K562 (cell line): ENCODE results near the gene TUBB4B. TPM values are rescaled to one million over a fixed set of nuclear protein-coding genes. Genes with fewer than 3 reads are reported as not detected.

Source experiments
- ASH1L ChIP-seq: fragments of 450-650 bp; IDR thresholded peaks from 2 replicates; pipeline ENCODE4 v1.6.1; 2018; ENCODE audit warnings: borderline replicate concordance, mild to moderate bottlenecking, low read depth; ENCODE audit not compliant: partially characterized antibody
- EHMT2 ChIP-seq: fragments of 450-650 bp; IDR thresholded peaks from 2 replicates; pipeline ENCODE4 v1.6.1; 2018; ENCODE audit warnings: antibody characterized with exemption
- FOXA1 ChIP-seq: fragments of 450-650 bp; IDR thresholded peaks from 2 replicates; pipeline ENCODE4 v1.6.1; 2016; ENCODE audit warnings: mild to moderate bottlenecking, borderline replicate concordance
- GTF2A2 ChIP-seq: IDR thresholded peaks from 2 replicates; pipeline ENCODE4 v1.6.1; 2016; ENCODE audit warnings: mild to moderate bottlenecking, missing genetic modification characterization, missing compliant biosample characterization
- HMGN3 ChIP-seq: IDR thresholded peaks from 2 replicates; pipeline ENCODE4 v1.6.1; 2011; ENCODE audit warnings: borderline replicate concordance, low read depth, mild to moderate bottlenecking, mixed read lengths, low read length; ENCODE audit not compliant: insufficient read length; ENCODE audit errors: extremely low read depth
- NFE2 ChIP-seq: IDR thresholded peaks from 2 replicates; pipeline ENCODE4 v1.6.1; 2014; ENCODE audit warnings: antibody characterized with exemption, low read depth
- NR3C1 ChIP-seq: sonication (generic); formaldehyde crosslinking; IDR thresholded peaks from 2 replicates; pipeline ENCODE4 v1.8.1; 2022; ENCODE audit warnings: missing genetic modification reagents
- RBFOX2 ChIP-seq: fragments of 200-400 bp; formaldehyde crosslinking; IDR thresholded peaks from 2 replicates; pipeline ENCODE4 v1.6.1; 2017; ENCODE audit warnings: low read depth, mild to moderate bottlenecking, low read length, moderate library complexity
- ZNF253 ChIP-seq: fragments of 250-450 bp; sonication (Bioruptor Pico); conservative IDR thresholded peaks from 2 replicates; pipeline ENCODE4 v1.6.1; 2021; ENCODE audit warnings: mild to moderate bottlenecking
- polyA plus RNA-seq, 8 experiments: library from polyadenylated mRNA; depleted of rRNA in 4 of 8; stranded (reverse) in 5 of 8; unstranded in 3 of 8; fragments of >200 nt; fragmentation: Nextera tagmentation in 2 of 8; fragmentation: Illumina TruSeq in 1 of 8; extraction: Ambion mirVana in 2 of 8; extraction: Trizol in 1 of 8; gene quantifications; 2 replicates each; pipeline versions ENCODE4 v1.2.1 to v1.2.3, GENCODE V29; 2011 to 2014; ENCODE audit warnings: inconsistent platforms in 1 of 8, missing spikeins in 1 of 8
- total RNA-seq, 7 experiments: library from RNA; depleted of rRNA in 6 of 7; stranded (reverse); fragments of >200 nt in 6 of 7; fragmentation: Illumina TruSeq in 2 of 7; extraction: Trizol in 2 of 7; gene quantifications; 2 replicates each; pipeline versions ENCODE4 v1.2.1 to v1.2.3, GENCODE V29; 2011 to 2021; ENCODE audit warnings: low replicate concordance in 1 of 7
- TF ChIP-seq, protein P1 (sequence below): sonication (generic); formaldehyde crosslinking; IDR thresholded peaks from 2 replicates; pipeline ENCODE4 v1.8.0; 2023; ENCODE audit warnings: mild to moderate bottlenecking, missing genetic modification reagents
- TF ChIP-seq, protein P2 (sequence below): sonication (generic); formaldehyde crosslinking; IDR thresholded peaks from 2 replicates; pipeline ENCODE4 v1.8.0; 2022; ENCODE audit warnings: mild to moderate bottlenecking, missing genetic modification reagents
- TF ChIP-seq, protein P3 (sequence below): sonication (generic); formaldehyde crosslinking; IDR thresholded peaks from 2 replicates; pipeline ENCODE4 v1.8.0; 2023; ENCODE audit warnings: missing genetic modification reagents, mild to moderate bottlenecking, borderline replicate concordance

TUBB4B gene
- total and polyA plus RNA-seq, 9 of the 15 experiments (the other 6 are each of a cell fraction or from before 2014, with no cell fraction given): 24.1 to 443 (median 268) TPM

DNA sequence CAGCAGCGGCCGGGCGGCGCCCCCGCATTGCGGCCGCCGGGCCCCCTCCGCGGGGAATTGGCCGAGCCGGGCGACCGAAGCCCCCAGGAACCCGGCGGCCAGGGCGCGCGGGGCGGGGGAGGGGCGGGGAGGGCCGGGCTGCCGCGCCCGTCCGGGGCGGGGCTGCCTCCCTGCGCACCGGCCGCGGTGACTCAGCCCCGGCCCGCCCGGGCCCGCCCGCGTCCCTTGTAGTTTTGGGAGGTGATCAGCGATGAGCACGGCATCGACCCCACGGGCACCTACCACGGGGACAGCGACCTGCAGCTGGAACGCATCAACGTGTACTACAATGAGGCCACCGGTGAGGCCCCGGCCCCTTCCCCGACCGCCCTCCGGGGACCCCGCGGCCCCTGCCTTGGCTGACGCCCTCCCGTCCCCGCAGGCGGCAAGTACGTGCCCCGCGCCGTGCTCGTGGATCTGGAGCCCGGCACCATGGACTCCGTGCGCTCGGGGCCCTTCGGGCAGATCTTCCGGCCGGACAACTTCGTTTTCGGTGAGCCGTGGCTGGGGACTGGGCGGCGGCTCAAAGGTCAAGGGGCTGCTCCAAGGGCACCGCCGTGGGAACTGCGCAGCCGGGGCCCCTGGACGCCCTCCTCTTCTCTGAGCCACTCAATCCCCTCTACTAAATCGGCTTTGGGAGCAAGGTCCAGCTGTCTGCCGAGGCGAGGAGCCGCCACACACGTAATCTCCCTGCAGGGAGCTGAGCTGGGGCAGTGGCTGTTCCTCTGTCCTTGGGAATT is 592 bp downstream of the TUBB4B start (continued):
- TF ChIP-seq, protein P1, sequence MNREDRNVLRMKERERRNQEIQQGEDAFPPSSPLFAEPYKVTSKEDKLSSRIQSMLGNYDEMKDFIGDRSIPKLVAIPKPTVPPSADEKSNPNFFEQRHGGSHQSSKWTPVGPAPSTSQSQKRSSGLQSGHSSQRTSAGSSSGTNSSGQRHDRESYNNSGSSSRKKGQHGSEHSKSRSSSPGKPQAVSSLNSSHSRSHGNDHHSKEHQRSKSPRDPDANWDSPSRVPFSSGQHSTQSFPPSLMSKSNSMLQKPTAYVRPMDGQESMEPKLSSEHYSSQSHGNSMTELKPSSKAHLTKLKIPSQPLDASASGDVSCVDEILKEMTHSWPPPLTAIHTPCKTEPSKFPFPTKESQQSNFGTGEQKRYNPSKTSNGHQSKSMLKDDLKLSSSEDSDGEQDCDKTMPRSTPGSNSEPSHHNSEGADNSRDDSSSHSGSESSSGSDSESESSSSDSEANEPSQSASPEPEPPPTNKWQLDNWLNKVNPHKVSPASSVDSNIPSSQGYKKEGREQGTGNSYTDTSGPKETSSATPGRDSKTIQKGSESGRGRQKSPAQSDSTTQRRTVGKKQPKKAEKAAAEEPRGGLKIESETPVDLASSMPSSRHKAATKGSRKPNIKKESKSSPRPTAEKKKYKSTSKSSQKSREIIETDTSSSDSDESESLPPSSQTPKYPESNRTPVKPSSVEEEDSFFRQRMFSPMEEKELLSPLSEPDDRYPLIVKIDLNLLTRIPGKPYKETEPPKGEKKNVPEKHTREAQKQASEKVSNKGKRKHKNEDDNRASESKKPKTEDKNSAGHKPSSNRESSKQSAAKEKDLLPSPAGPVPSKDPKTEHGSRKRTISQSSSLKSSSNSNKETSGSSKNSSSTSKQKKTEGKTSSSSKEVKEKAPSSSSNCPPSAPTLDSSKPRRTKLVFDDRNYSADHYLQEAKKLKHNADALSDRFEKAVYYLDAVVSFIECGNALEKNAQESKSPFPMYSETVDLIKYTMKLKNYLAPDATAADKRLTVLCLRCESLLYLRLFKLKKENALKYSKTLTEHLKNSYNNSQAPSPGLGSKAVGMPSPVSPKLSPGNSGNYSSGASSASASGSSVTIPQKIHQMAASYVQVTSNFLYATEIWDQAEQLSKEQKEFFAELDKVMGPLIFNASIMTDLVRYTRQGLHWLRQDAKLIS (CRISPR knock-in tag): peak; percentile 68; the same call in 1 of the 2 replicates
- TF ChIP-seq NR3C1 (CRISPR knock-in tag): 0 out of 2 replicates have a peak, but pooled peaks have one; percentile 61
- peak; percentile 80 for TF ChIP-seq GTF2A2 (tag)
- no peak for TF ChIP-seq EHMT2
- TF ChIP-seq NFE2: peak; percentile 20; the same call in 1 of the 2 replicates
- TF ChIP-seq ZNF253: no peak
- TF ChIP-seq, protein P2, sequence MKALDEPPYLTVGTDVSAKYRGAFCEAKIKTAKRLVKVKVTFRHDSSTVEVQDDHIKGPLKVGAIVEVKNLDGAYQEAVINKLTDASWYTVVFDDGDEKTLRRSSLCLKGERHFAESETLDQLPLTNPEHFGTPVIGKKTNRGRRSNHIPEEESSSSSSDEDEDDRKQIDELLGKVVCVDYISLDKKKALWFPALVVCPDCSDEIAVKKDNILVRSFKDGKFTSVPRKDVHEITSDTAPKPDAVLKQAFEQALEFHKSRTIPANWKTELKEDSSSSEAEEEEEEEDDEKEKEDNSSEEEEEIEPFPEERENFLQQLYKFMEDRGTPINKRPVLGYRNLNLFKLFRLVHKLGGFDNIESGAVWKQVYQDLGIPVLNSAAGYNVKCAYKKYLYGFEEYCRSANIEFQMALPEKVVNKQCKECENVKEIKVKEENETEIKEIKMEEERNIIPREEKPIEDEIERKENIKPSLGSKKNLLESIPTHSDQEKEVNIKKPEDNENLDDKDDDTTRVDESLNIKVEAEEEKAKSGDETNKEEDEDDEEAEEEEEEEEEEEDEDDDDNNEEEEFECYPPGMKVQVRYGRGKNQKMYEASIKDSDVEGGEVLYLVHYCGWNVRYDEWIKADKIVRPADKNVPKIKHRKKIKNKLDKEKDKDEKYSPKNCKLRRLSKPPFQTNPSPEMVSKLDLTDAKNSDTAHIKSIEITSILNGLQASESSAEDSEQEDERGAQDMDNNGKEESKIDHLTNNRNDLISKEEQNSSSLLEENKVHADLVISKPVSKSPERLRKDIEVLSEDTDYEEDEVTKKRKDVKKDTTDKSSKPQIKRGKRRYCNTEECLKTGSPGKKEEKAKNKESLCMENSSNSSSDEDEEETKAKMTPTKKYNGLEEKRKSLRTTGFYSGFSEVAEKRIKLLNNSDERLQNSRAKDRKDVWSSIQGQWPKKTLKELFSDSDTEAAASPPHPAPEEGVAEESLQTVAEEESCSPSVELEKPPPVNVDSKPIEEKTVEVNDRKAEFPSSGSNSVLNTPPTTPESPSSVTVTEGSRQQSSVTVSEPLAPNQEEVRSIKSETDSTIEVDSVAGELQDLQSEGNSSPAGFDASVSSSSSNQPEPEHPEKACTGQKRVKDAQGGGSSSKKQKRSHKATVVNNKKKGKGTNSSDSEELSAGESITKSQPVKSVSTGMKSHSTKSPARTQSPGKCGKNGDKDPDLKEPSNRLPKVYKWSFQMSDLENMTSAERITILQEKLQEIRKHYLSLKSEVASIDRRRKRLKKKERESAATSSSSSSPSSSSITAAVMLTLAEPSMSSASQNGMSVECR (CRISPR knock-in tag): peak; percentile 56; the same call in 1 of the 2 replicates
- peak; percentile 85 for TF ChIP-seq HMGN3
- peak; percentile 93 for TF ChIP-seq RBFOX2
- TF ChIP-seq ASH1L: no peak
- TF ChIP-seq, protein P3, sequence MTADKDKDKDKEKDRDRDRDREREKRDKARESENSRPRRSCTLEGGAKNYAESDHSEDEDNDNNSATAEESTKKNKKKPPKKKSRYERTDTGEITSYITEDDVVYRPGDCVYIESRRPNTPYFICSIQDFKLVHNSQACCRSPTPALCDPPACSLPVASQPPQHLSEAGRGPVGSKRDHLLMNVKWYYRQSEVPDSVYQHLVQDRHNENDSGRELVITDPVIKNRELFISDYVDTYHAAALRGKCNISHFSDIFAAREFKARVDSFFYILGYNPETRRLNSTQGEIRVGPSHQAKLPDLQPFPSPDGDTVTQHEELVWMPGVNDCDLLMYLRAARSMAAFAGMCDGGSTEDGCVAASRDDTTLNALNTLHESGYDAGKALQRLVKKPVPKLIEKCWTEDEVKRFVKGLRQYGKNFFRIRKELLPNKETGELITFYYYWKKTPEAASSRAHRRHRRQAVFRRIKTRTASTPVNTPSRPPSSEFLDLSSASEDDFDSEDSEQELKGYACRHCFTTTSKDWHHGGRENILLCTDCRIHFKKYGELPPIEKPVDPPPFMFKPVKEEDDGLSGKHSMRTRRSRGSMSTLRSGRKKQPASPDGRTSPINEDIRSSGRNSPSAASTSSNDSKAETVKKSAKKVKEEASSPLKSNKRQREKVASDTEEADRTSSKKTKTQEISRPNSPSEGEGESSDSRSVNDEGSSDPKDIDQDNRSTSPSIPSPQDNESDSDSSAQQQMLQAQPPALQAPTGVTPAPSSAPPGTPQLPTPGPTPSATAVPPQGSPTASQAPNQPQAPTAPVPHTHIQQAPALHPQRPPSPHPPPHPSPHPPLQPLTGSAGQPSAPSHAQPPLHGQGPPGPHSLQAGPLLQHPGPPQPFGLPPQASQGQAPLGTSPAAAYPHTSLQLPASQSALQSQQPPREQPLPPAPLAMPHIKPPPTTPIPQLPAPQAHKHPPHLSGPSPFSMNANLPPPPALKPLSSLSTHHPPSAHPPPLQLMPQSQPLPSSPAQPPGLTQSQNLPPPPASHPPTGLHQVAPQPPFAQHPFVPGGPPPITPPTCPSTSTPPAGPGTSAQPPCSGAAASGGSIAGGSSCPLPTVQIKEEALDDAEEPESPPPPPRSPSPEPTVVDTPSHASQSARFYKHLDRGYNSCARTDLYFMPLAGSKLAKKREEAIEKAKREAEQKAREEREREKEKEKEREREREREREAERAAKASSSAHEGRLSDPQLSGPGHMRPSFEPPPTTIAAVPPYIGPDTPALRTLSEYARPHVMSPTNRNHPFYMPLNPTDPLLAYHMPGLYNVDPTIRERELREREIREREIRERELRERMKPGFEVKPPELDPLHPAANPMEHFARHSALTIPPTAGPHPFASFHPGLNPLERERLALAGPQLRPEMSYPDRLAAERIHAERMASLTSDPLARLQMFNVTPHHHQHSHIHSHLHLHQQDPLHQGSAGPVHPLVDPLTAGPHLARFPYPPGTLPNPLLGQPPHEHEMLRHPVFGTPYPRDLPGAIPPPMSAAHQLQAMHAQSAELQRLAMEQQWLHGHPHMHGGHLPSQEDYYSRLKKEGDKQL (CRISPR knock-in tag): no peak
- TF ChIP-seq FOXA1: no peak
